HG02885 (cell line): ENCODE measurements around the gene VIPR2.
"Not testable (repeated sequence)": the region's sequence is repeated elsewhere in the genome, so short reads cannot be mapped to it uniquely, and the experiment has no call there.

Experiments used
- ATAC-seq: cut with Tn5 transposase; IDR thresholded peaks from one replicate; pipeline ENCODE4 v1.9.1; 2021; ENCODE audit warnings: mild to moderate bottlenecking; ENCODE audit not compliant: unreplicated experiment, poor library complexity

VIPR2 gene

GRCh38 chr7:159015454-159016410 lies 128.9 kb downstream of the VIPR2 start:
- ATAC-seq, result no peak

- ATAC-seq, result no peak
Measured at GRCh38 chr7:159015081-159015453, 129.6 kb downstream of the VIPR2 start.

GRCh38 chr7:159014297-159015062 lies 130.2 kb downstream of the VIPR2 start:
- ATAC-seq, result no peak

- no peak for ATAC-seq
Measured at GRCh38 chr7:159013825-159014289, 130.8 kb downstream of the VIPR2 start.

GRCh38 chr7:159013181-159013690 lies 131.4 kb downstream of the VIPR2 start:
- ATAC-seq, result no peak

GRCh38 chr7:159012353-159013069 lies 132.2 kb downstream of the VIPR2 start:
- no peak for ATAC-seq

- ATAC-seq, result no peak
Measured at GRCh38 chr7:159011722-159012022, 133.0 kb downstream of the VIPR2 start.

- ATAC-seq, result no peak
Measured at GRCh38 chr7:159010937-159011721, 133.5 kb downstream of the VIPR2 start.

- no peak for ATAC-seq
Measured at GRCh38 chr7:159010411-159010810, 134.3 kb downstream of the VIPR2 start.

- ATAC-seq, result no peak
Measured at GRCh38 chr7:159009951-159010350, 134.7 kb downstream of the VIPR2 start.

GRCh38 chr7:159008417-159008816 lies 136.2 kb downstream of the VIPR2 start:
- ATAC-seq, result no peak

- no peak for ATAC-seq
Measured at GRCh38 chr7:159007996-159008389, 136.7 kb downstream of the VIPR2 start.

- no peak for ATAC-seq
Measured at GRCh38 chr7:159007364-159007995, 137.2 kb downstream of the VIPR2 start.

- no peak for ATAC-seq
Measured at GRCh38 chr7:159006610-159007130, 138.0 kb downstream of the VIPR2 start.

- ATAC-seq, result not testable (repeated sequence)
Measured at GRCh38 chr7:159006022-159006609, 138.6 kb downstream of the VIPR2 start.

- no peak for ATAC-seq
Measured at GRCh38 chr7:159005618-159006017, 139.0 kb downstream of the VIPR2 start.

GRCh38 chr7:159004411-159004810 lies 140.3 kb downstream of the VIPR2 start:
- ATAC-seq, result no peak

- no peak for ATAC-seq
Measured at GRCh38 chr7:159001811-159002210, 142.9 kb downstream of the VIPR2 start.
